Left lung (tissue), 10 donors: ENCODE results near the gene SSTR1. TPM values are rescaled to one million over a fixed set of nuclear protein-coding genes. Genes with fewer than 3 reads are reported as not detected.

Experiments used
- ATAC-seq: fragments of 200-7000 bp; cut with Tn5 transposase; one replicate; pipeline ENCODE4 v1.9.1; 2020; ENCODE audit warnings: moderate library complexity
- DNase-seq, 4 donors: peaks; one replicate each; pipeline ENCODE4 v3.0.0-alpha.2; 2013 to 2020
- H3K27ac ChIP-seq, 2 donors: fragments of 200-600 bp; sonication (generic) in 1 of 2; one replicate each; pipeline versions ENCODE4 v1.5.0 to v1.8.0; 2020 to 2021
- H3K27me3 ChIP-seq, 2 donors: fragments of 200-600 bp; sonication (generic) in 1 of 2; one replicate each; pipeline versions ENCODE4 v1.5.0 to v1.8.0; 2020 to 2021
- H3K36me3 ChIP-seq, 2 donors: fragments of 200-600 bp; sonication (generic) in 1 of 2; one replicate each; pipeline versions ENCODE4 v1.5.0 to v1.8.0; 2020 to 2021
- H3K4me1 ChIP-seq, 2 donors: fragments of 200-600 bp; one replicate each; pipeline ENCODE4 v1.8.0; 2021
- H3K4me3 ChIP-seq, 2 donors: fragments of 200-600 bp; sonication (generic) in 1 of 2; one replicate each; pipeline versions ENCODE4 v1.5.0 to v1.8.0; 2020 to 2021; ENCODE audit warnings: mild to moderate bottlenecking in 1 of 2
- H3K9me3 ChIP-seq, 2 donors: fragments of 200-600 bp; sonication (generic) in 1 of 2; one replicate each; pipeline versions ENCODE4 v1.5.0 to v1.8.0; 2020 to 2021
- intact Hi-C, 2 donors: fragments of 100-400 bp; cut with DNase I; formaldehyde crosslinking; loops; one replicate each; pipeline versions ENCODE4 v1.11.2 to v1.14.2; 2022
- polyA plus RNA-seq, 6 donors: library from polyadenylated mRNA; unstranded; fragments of 120-200 nt; gene quantifications; one replicate each; pipeline ENCODE4 v1.2.1, GENCODE V29; 2013; ENCODE audit not compliant: insufficient read length in 6 of 6
- total RNA-seq, 2 donors: library from RNA; stranded (reverse); fragmentation: NEBNext Ultra II Directional; extraction: Animal tissue kit (Norgen Biotek cat#: 25700); gene quantifications; one replicate each; pipeline ENCODE4 v1.2.1, GENCODE V29; 2021
- TF ChIP-seq, protein P1 (sequence below), 2 donors: fragments of 200-600 bp; sonication (generic) in 1 of 2; IDR thresholded peaks; one replicate each; pipeline versions ENCODE4 v1.5.0 to v1.8.0; 2021; ENCODE audit warnings: antibody characterized with exemption in 2 of 2
- donor health status: DM: no; HTN: yes; CAD: no.
- donor health status: DM: no; HTN: no; CAD: no.

SSTR1 gene
- total and polyA plus RNA-seq, 8 donors, result 1.0 to 6.6 (median 3.1) TPM

DNA sequence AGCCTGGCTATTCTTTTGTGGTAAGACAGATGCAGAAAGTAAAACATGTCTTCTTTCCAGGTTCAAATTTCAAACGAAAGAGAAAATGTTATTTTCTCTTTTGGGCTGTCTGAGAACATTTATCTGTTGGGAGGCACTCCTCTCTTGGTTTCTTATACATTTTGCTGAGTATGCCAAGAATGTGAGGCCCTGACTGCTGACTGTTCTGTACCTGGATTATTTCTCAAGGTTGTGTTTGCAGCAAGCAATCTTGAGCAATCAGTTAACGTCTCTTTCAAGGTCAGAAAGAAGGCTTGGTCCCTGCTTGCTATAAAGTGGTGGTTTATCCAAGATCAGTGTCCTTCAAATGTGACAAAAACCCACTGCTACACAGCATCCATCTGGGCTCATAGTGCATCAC, 9.8 kb downstream of the SSTR1 start:
- H3K27ac ChIP-seq, result no peak overlapping the region
- ATAC-seq (no peak), DNase-seq (no peak)
- no peaks in the 10 kb centered on the region for H3K36me3 ChIP-seq
- intact Hi-C loops, result no loop called here
- no peaks in the 10 kb centered on the region for H3K4me1 ChIP-seq
- H3K4me3 ChIP-seq, result no peak overlapping the region
- no peaks in the 10 kb centered on the region for H3K9me3 ChIP-seq
- TF ChIP-seq, protein P1, sequence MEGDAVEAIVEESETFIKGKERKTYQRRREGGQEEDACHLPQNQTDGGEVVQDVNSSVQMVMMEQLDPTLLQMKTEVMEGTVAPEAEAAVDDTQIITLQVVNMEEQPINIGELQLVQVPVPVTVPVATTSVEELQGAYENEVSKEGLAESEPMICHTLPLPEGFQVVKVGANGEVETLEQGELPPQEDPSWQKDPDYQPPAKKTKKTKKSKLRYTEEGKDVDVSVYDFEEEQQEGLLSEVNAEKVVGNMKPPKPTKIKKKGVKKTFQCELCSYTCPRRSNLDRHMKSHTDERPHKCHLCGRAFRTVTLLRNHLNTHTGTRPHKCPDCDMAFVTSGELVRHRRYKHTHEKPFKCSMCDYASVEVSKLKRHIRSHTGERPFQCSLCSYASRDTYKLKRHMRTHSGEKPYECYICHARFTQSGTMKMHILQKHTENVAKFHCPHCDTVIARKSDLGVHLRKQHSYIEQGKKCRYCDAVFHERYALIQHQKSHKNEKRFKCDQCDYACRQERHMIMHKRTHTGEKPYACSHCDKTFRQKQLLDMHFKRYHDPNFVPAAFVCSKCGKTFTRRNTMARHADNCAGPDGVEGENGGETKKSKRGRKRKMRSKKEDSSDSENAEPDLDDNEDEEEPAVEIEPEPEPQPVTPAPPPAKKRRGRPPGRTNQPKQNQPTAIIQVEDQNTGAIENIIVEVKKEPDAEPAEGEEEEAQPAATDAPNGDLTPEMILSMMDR (IDR thresholded peaks at IDR 0.05), result no peak
- H3K27me3 ChIP-seq, result peaks cover 0 to 1% of the 10 kb centered on the region in 2 donors

DNA sequence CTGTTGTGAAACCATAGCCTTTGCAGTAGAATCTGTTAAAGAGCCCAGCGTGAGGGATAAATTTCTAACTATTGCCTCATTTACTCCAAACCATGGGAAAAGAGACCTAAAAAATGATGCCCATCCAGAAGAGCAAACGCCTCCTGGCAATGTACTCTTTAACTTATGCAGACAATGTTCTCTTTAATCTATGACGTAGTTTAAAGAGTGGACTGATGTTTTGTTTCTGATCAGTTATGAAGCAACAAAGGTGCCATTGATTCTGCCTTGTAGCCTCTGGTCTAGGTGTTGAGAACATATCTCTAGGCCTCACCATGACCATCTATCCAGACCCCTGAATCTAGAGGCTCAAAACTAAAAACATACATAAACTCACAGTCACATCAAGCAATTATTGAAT, 13.4 kb downstream of the SSTR1 start:
- intact Hi-C loops, result no loop called here
- no peaks in the 10 kb centered on the region for H3K4me1 ChIP-seq
- DNase-seq (no peak), ATAC-seq (no peak)
- no peak overlapping the region for H3K4me3 ChIP-seq
- TF ChIP-seq, protein P1 (IDR thresholded peaks at IDR 0.05), result no peak
- no peaks in the 10 kb centered on the region for H3K9me3 ChIP-seq
- H3K27me3 ChIP-seq, result no peaks in the 10 kb centered on the region
- no peaks in the 10 kb centered on the region for H3K36me3 ChIP-seq
- no peak overlapping the region for H3K27ac ChIP-seq

DNA sequence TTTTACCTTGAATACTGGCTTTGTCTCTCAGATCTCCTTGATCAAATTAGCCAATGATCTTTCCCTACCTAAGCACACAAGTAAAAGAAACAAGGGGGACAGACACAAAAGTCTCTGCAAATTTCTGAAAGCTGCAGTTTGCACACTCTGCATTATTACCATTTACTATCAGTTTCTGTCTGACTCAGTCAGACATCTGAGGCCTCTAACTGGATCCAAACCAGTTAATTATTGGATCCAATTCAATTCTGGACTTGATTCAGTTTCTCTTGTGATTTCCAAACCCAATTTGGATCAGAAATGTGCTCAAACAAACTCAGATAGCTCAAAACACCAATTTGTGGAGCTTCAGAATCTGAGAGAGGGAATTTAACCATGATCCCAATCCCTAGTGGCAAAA, 16.6 kb downstream of the SSTR1 start:
- ATAC-seq, result no peak
- no peak overlapping the region for H3K4me3 ChIP-seq
- peak in 1 of 4 donors; percentile 28 for DNase-seq
- no peaks in the 10 kb centered on the region for H3K27me3 ChIP-seq
- no peaks in the 10 kb centered on the region for H3K9me3 ChIP-seq
- no peak overlapping the region for H3K27ac ChIP-seq
- intact Hi-C loops, result no loop called here
- H3K36me3 ChIP-seq, result no peaks in the 10 kb centered on the region
- TF ChIP-seq, protein P1 (IDR thresholded peaks at IDR 0.05), result no peak
- H3K4me1 ChIP-seq, result no peaks in the 10 kb centered on the region

DNA sequence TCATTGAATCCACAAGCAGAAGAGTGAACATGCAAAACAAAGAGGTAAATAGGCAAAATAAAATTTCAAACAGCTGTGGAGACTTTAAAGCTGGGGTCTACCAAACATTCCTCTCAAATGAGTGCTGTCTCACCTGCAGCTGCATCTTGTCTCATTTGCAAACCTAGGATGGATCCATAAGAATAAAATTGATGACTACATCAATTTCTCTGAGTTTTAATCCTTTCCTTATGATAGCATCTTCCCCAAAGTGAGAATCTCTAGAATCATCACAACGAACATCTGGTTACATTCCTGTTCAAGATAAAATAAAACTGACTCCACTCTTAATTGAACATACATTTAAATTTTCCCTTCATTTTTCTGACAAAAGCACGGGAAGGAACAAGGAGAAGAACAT, 18.2 kb downstream of the SSTR1 start:
- ATAC-seq (no peak), DNase-seq (no peak)
- no peaks in the 10 kb centered on the region for H3K36me3 ChIP-seq
- intact Hi-C loops, result no loop called here
- no peak overlapping the region for H3K4me3 ChIP-seq
- no peaks in the 10 kb centered on the region for H3K9me3 ChIP-seq
- H3K27ac ChIP-seq, result no peak overlapping the region
- no peaks in the 10 kb centered on the region for H3K27me3 ChIP-seq
- no peaks in the 10 kb centered on the region for H3K4me1 ChIP-seq
- TF ChIP-seq, protein P1 (IDR thresholded peaks at IDR 0.05), result no peak

DNA sequence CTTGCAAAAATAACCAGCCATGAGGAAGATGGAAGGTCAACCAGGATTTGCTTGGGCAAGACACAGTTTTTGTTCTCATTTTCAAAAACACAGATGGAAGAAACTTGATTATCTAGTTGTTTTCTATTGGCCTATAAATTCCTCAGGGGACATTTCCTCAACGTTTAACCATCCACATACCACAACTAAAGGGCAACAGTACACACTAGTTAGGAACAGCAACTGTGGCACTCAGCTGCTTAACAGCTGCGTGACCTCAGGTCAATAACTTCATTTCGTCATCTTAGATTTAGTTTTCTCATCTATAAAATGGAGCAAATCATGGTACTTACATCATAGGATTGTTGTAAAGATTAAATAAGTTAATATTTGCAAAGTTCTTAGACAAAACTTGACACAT, 18.7 kb downstream of the SSTR1 start:
- Histone ChIP-seq H3K4me3 (no peak overlapping the region), H3K4me1 (no peaks in the 10 kb centered on the region), H3K36me3 (no peaks in the 10 kb centered on the region), H3K27ac (no peak overlapping the region), H3K27me3 (no peaks in the 10 kb centered on the region), H3K9me3 (no peaks in the 10 kb centered on the region)
- TF ChIP-seq, protein P1 (IDR thresholded peaks at IDR 0.05), result no peak
- ATAC-seq (no peak), DNase-seq (no peak)
- intact Hi-C loops, result no loop called here
